Endothelial cell of umbilical vein (primary cell): ENCODE data around the gene ZIC2. TPM values are rescaled to one million over a fixed set of nuclear protein-coding genes. Genes with fewer than 3 reads are reported as not detected.

Experiments
- BruUV-seq: library from RNA; stranded (reverse); fragments of 400-500 nt; replicated peaks from 2 replicates; lab custom pipeline; 2021; lab: Mats Ljungman, UMichigan
- CTCF ChIA-PET: fragments of 300-600, 350-600 bp; sonication (Branson Sonifier 250); formaldehyde crosslinking; loops from one replicate; lab custom pipeline; 2021; ENCODE audit warnings: antibody characterized with exemption, inconsistent platforms; lab: Charles Lee
- POLR2A ChIA-PET: fragments of 300-600, 350-600 bp; sonication (Branson Sonifier 250); formaldehyde crosslinking; loops from one replicate; lab custom pipeline; 2021; ENCODE audit warnings: antibody characterized with exemption, inconsistent platforms; lab: Charles Lee
- DNase-seq: peaks from one replicate; pipeline ENCODE4 v3.0.0-alpha.2; 2011; ENCODE audit warnings: low read depth, low spot score
- FAIRE-seq: peaks from 2 replicates; lab custom pipeline; 2011; peaks lifted over from hg19 to GRCh38; lab: Jason Lieb, UNC
- H2AFZ ChIP-seq: 2 replicates; pipeline ENCODE4 v1.6.0; 2012; ENCODE audit warnings: low read depth, low read length, control low read depth, inconsistent platforms
- H3K27ac ChIP-seq: 2 replicates; pipeline ENCODE4 v1.5.1; 2011; ENCODE audit warnings: low read depth, mild to moderate bottlenecking, control low read depth, low read length, moderate library complexity; ENCODE audit not compliant: insufficient read depth
- H3K27me3 ChIP-seq, 2 experiments: 2 replicates each; pipeline versions ENCODE4 v1.6.0 to v1.6.1; 2011; ENCODE audit warnings: low read length in 2 of 2, mixed read lengths in 1 of 2; ENCODE audit not compliant: control insufficient read depth in 2 of 2, insufficient read depth in 2 of 2
- H3K36me3 ChIP-seq, 2 experiments: 2 replicates in 1 of 2; 3 replicates in 1 of 2; pipeline ENCODE4 v1.5.1; 2011; ENCODE audit warnings: low read length in 2 of 2, mild to moderate bottlenecking in 1 of 2, moderate library complexity in 1 of 2; ENCODE audit not compliant: control insufficient read depth in 2 of 2, insufficient read depth in 2 of 2; ENCODE audit errors: extremely low read depth in 1 of 2
- H3K4me1 ChIP-seq: 3 replicates; pipeline ENCODE4 v1.5.1; 2011; ENCODE audit warnings: mild to moderate bottlenecking, low read length; ENCODE audit not compliant: control insufficient read depth, insufficient read depth; ENCODE audit errors: extremely low read depth
- H3K4me2 ChIP-seq: 2 replicates; pipeline ENCODE4 v1.6.1; 2011; ENCODE audit warnings: low read length, control low read depth, mixed read lengths; ENCODE audit not compliant: insufficient read depth
- H3K4me3 ChIP-seq, 3 experiments: fragments of 200-600 bp in 1 of 3; sonication (generic), shearing (Covaris generic) in 1 of 3; replicated peaks in 1 of 3; 2 replicates each; pipeline ENCODE4 v1.5.1; 2011 to 2016; ENCODE audit warnings: control low read depth in 3 of 3, low read length in 3 of 3, mild to moderate bottlenecking in 2 of 3, inconsistent platforms in 1 of 3, low read depth in 1 of 3, moderate library complexity in 1 of 3; ENCODE audit not compliant: insufficient read depth in 1 of 3
- H3K79me2 ChIP-seq: 2 replicates; pipeline ENCODE4 v1.6.0; 2012; ENCODE audit warnings: low read length, inconsistent platforms; ENCODE audit not compliant: control insufficient read depth, insufficient read depth
- H3K9ac ChIP-seq: replicated peaks from 2 replicates; pipeline ENCODE3; 2011; ENCODE audit warnings: low read length, control low read depth; ENCODE audit not compliant: insufficient read depth; ENCODE audit errors: extremely low read depth
- H3K9me1 ChIP-seq: replicated peaks from 3 replicates; pipeline ENCODE4 v1.6.0; 2011; ENCODE audit warnings: mild to moderate bottlenecking, low read length; ENCODE audit not compliant: control insufficient read depth, insufficient read depth; ENCODE audit errors: extremely low read depth
- H3K9me3 ChIP-seq: replicated peaks from 2 replicates; pipeline ENCODE4 v1.5.1; 2012; ENCODE audit warnings: low read length, inconsistent platforms; ENCODE audit not compliant: control insufficient read depth, insufficient read depth
- H4K20me1 ChIP-seq: replicated peaks from 2 replicates; pipeline ENCODE3; 2011; ENCODE audit warnings: mild to moderate bottlenecking, low read length; ENCODE audit not compliant: control insufficient read depth, insufficient read depth; ENCODE audit errors: extremely low read depth
- CTCF ChIP-seq, 2 donors: IDR thresholded peaks; 1 replicate in 1 of 2; 2 replicates in 1 of 2; pipeline ENCODE4 v1.5.1; 2011; ENCODE audit warnings: low read length in 2 of 2, mild to moderate bottlenecking in 2 of 2, moderate library complexity in 2 of 2, control low read depth in 1 of 2, inconsistent platforms in 1 of 2, low read depth in 1 of 2; ENCODE audit not compliant: insufficient read depth in 1 of 2; ENCODE audit errors: extremely low read depth in 1 of 2
- EZH2 ChIP-seq: IDR thresholded peaks from 2 replicates; pipeline ENCODE4 v1.6.1; 2012; ENCODE audit warnings: borderline replicate concordance, low read depth, mild to moderate bottlenecking, moderate library complexity, low read length, inconsistent platforms; ENCODE audit not compliant: severe bottlenecking
- FOS ChIP-seq: IDR thresholded peaks from 2 replicates; pipeline ENCODE4 v1.6.1; 2011; ENCODE audit warnings: mild to moderate bottlenecking, low read length, moderate library complexity, borderline replicate concordance; ENCODE audit not compliant: insufficient read depth
- GATA2 ChIP-seq: IDR thresholded peaks from 2 replicates; pipeline ENCODE4 v1.7.0; 2011; ENCODE audit warnings: low read depth, mild to moderate bottlenecking, moderate library complexity, mixed read lengths, low read length; ENCODE audit not compliant: insufficient read length, insufficient read depth
- JUN ChIP-seq: IDR thresholded peaks from 2 replicates; pipeline ENCODE4 v1.6.1; 2011; ENCODE audit warnings: borderline replicate concordance, low read depth; ENCODE audit not compliant: insufficient read length, insufficient read depth
- MYC ChIP-seq: IDR thresholded peaks from one replicate; pipeline ENCODE4 v1.6.1; 2011; ENCODE audit warnings: mild to moderate bottlenecking, low read depth, low read length
- POLR2A ChIP-seq: IDR thresholded peaks from 2 replicates; pipeline ENCODE4 v1.6.1; 2012; ENCODE audit warnings: low read depth, mild to moderate bottlenecking, control low read depth, low read length
- POLR2AphosphoS5 ChIP-seq: IDR thresholded peaks from 2 replicates; pipeline ENCODE4 v1.6.1; 2012; ENCODE audit warnings: low read depth, mild to moderate bottlenecking, control low read depth, low read length, moderate library complexity; ENCODE audit not compliant: insufficient read depth
- dilution Hi-C: fragments of 300-500 bp; cut with MboI; formaldehyde crosslinking; loops from one replicate; pipeline ENCODE4 v1.15.0; 2019; ENCODE audit warnings: low sequenced_read_pairs; ENCODE audit not compliant: extremely low pct_ligation_motif_present
- intact Hi-C: fragments of 100-400 bp; cut with micrococcal nuclease; formaldehyde crosslinking; loops from one replicate; pipeline ENCODE4 v1.10.0; 2022
- polyA plus RNA-seq, 4 experiments: library from polyadenylated mRNA; depleted of rRNA in 3 of 4; stranded (reverse) in 3 of 4; unstranded in 1 of 4; fragments of >200 nt; gene quantifications; 2 replicates each; pipeline versions ENCODE4 v1.2.1 to v1.2.3, GENCODE V29; 2011 to 2012; ENCODE audit warnings: missing spikeins in 1 of 4
- total RNA-seq: library from RNA; stranded (reverse); gene quantifications from 2 replicates; pipeline ENCODE4 v1.2.3, GENCODE V29; 2021
- TF ChIP-seq, protein P1 (sequence below): IDR thresholded peaks from 2 replicates; pipeline ENCODE4 v1.6.1; 2011; ENCODE audit not compliant: insufficient read depth, insufficient read length

ZIC2 gene
- total and polyA plus RNA-seq, 2 donors (not counting 3 experiments of a cell fraction or from before 2014, with no cell fraction given) = 0.03 TPM; not detected in 1

DNA sequence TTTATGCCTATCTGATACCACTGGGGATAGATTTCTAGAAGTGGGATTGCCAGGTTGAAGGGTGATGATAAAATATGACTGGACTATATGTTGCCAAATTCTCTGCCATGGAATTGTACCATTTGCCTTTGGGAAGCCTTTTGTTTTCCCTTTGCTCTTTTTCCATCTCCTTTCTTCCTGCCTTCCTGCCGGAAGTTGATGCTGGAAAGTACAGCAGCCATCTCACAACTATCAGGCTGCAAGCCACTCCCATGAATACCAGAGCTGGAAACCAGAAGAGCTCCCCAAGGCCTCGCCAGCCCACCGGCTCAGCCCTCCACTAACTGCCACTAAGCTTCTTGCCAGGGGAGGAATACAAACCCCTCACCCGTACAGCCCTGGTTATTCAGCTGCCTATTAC is 39.7 kb upstream of the ZIC2 start:
- H3K27me3 ChIP-seq = no peaks in the 10 kb centered on the region
- no peak overlapping the region for H3K27ac ChIP-seq
- no peak overlapping the region for H3K9ac ChIP-seq
- dilution Hi-C loops = no loop called here
- H3K9me3 ChIP-seq = no peaks in the 10 kb centered on the region
- H2AFZ ChIP-seq = no peak overlapping the region
- H3K4me1 ChIP-seq = no peaks in the 10 kb centered on the region
- ChIA-PET POLR2A (no interaction called here), CTCF (interaction anchor here (0.7 kb wide), 1 partner anchor 26 kb away, joined by 3 read pairs; no protein-coding TSS in a partner anchor)
- no TSS peak for BruUV-seq
- intact Hi-C loops = no loop called here
- no peak overlapping the region for H3K4me3 ChIP-seq
- H4K20me1 ChIP-seq = no peaks in the 10 kb centered on the region
- H3K36me3 ChIP-seq = no peaks in the 10 kb centered on the region
- H3K4me2 ChIP-seq = no peak overlapping the region
- no peak for TF ChIP-seq FOS
- TF ChIP-seq, protein P1, sequence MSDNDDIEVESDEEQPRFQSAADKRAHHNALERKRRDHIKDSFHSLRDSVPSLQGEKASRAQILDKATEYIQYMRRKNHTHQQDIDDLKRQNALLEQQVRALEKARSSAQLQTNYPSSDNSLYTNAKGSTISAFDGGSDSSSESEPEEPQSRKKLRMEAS = no peak
- TF ChIP-seq JUN = no peak
- TF ChIP-seq MYC = no peak
- TF ChIP-seq CTCF (IDR thresholded peaks at IDR 0.05; ENCODE audit: extremely low read depth in 1 of 2, insufficient read depth in 1 of 2, low read depth in 1 of 2, low read length in 2 of 2) = no peak
- no peak for TF ChIP-seq POLR2AphosphoS5
- no peak for TF ChIP-seq POLR2A
- no peak for TF ChIP-seq EZH2
- no peak for TF ChIP-seq GATA2
- FAIRE-seq (no peak), DNase-seq (no peak)
- no peaks in the 10 kb centered on the region for H3K9me1 ChIP-seq
- no peaks in the 10 kb centered on the region for H3K79me2 ChIP-seq
